Effector CD4-positive, alpha-beta T cell (primary cell): ENCODE measurements around the gene BBS2.

Experiments
- DNase-seq: peaks from one replicate; pipeline ENCODE4 v3.0.0-alpha.2; 2020
- total RNA-seq: gene quantifications from one replicate; lab custom pipeline; 2026; lab: John Stamatoyannopoulos, UW

Gene BBS2, protein sequence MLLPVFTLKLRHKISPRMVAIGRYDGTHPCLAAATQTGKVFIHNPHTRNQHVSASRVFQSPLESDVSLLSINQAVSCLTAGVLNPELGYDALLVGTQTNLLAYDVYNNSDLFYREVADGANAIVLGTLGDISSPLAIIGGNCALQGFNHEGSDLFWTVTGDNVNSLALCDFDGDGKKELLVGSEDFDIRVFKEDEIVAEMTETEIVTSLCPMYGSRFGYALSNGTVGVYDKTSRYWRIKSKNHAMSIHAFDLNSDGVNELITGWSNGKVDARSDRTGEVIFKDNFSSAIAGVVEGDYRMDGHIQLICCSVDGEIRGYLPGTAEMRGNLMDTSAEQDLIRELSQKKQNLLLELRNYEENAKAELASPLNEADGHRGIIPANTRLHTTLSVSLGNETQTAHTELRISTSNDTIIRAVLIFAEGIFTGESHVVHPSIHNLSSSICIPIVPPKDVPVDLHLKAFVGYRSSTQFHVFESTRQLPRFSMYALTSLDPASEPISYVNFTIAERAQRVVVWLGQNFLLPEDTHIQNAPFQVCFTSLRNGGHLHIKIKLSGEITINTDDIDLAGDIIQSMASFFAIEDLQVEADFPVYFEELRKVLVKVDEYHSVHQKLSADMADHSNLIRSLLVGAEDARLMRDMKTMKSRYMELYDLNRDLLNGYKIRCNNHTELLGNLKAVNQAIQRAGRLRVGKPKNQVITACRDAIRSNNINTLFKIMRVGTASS
- total RNA-seq: 72.6 reads per million, percentile 76 among the genes with 10 or more reads in this experiment

DNA sequence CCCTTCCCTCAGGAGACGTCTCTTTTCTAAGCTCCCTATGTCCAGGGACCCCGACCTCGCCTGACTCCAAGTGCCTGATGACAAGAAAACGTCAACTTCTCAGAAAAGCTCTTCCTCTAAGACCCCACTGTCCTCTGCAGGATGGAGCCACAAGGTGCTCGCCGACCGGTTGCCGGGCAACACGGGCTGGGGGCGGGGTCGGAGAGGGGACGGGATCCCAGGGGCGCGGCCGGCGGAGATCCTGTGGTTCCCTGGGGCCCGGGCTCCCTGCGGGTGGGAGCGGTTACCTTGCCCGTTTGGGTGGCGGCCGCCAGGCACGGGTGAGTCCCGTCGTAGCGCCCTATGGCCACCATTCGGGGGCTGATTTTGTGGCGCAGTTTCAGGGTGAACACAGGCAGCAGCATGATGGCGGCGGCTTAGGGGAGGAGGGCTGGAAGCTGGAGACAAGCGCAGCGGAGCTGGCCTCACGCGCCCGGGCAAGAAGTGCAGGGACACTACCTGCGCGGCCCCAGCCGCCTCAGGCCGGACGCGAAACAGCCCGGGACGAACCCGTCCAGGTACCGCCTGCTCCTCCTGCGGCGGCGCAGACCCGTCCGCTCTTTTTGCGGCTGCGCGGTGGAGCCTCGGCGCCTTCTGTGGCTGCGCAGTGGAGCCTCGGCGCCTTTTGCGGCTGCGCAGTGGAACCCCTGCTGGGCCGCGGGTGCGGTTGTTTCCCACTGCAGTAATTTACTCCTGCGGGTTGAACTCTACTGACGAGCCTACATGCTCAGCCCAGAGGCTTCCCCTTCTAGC lies at the start of gene BBS2:
Gene BBS2, minus strand, starts transcription at position 566 of the 792 bp plus-strand sequence. Its CDS starts 162 bp downstream, at position 404.
- DNase-seq: peak; percentile 84

DNA sequence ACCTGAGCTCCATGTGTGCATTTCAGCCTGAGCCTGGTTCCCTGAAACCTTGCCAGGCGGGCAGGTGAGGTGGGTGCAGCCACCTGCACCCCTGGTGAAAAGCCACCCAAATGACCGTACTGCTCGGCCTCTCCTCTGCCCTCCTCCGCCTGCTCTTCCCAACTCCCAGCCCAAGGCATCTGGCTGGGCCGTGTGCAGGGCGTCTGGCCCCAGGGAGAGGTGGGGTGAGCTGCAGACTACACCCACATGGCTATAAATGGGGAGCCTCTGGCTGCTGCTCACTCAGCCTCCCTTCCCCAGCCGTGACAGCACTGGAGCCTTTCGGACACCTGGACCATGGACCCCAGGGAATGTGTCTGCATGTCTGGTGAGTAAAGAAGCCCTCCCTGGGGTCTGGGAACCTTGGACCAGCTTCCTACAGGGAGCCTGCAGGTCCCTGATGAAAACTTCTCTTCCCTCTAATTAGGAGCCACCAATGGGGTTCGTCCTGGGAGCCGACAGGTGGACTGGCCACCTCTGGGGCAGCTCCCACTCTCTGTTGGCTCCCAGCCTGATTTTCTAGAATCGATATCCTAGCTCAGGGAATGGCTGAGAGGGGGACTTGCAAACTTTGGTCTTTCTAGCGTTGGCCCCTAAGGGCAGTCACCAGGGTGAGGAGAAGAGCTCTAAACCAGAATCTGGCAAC lies 45.1 kb upstream of the BBS2 start, which contains the start of gene MT4:
Gene MT4, plus strand, starts transcription at position 281 of the 685 bp plus-strand sequence. Its CDS starts 56 bp downstream, at position 337.
- DNase-seq: no peak

DNA sequence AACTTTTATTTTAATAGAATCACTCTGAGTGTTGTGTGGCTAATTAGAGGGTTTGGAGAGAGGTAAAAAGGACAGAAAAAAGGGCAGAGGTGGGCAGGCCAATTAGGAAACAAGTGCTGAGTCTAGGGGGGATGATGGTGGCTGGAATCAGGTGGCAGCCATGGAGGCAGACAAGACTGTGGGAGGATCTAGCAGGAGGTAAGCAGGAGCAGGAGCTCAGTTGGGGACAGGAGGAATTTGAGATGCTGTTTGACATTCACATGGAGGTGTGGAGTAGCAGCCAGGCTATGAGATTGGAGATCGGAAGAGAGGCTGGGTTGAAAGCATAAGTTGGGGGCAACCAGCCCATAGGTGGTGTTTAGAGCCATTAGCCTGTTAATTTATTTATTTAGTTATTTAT lies 41.3 kb upstream of the BBS2 start:
- no peak for DNase-seq

DNA sequence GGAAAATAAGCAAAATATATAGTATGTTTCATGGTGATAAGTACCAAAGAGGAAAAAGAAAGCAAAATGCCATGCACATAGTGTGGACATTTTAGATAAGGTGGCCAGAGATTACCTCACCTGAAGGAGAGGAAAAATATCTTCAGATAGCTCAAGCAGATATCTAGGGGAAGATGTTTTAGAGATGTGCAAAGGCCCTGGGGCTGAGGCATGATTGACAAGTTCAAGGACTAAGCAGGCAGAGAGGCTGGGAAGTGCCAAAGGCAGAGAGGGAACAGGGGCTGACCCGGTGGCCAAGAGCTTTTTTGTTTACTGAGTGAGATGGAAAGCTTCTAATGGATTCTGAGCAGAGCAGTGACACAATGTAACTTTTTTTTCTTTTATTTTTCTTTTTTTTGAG lies 40.6 kb upstream of the BBS2 start:
- no peak for DNase-seq

DNA sequence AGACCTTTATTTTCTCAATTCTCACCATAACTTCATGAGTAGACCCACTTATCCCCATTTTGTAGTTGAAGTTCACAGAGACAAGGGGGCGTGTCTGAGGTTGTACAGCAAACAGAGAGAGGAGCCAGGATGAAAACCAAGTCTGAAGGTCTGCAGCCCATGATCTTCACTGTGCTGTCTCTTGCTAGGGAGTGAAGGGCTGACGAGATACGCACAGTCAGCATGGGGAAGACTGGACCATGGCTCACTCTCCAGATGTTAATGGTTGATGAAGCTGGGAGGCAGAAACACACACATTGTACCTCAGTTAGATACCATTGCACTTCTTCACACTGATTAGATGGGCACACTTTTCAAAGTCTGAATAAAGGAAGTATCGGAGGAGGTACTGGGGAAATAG lies 39.3 kb upstream of the BBS2 start:
- no peak for DNase-seq

DNA sequence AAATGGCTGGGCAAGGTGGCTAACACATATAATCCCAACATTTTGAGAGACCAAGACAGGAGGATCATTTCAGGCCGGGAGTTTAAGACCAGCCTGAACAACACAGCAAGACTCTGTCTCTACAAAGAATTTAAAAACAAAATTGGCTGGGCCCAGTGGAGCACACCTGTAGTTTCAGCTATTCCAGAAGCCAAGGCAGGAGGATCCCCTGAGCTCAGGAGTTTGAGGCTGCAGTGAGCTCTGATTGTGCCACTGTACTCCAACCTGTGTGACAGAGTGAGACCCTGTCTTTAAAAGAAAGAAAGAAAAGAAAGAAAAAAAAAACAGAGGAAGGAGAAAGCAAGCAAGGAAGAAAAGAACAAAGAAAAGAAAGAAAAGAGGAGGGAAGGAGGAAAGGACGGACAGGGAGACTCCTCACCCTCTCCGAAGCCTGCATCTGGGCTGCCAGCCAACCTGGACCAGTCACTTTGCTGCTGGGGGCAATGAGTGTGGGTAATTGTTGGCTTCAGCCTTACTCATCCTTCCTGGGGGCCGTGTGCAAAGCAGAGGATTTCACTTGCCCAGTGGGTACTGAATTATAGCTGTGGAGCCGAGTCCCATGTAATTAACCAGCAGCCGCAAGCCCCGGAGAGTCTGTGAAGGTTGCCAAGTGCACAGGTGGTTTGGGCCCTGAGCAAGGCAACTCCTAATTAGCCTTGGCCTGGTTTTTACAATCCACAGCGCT lies 38.4 kb upstream of the BBS2 start:
- DNase-seq: no peak

DNA sequence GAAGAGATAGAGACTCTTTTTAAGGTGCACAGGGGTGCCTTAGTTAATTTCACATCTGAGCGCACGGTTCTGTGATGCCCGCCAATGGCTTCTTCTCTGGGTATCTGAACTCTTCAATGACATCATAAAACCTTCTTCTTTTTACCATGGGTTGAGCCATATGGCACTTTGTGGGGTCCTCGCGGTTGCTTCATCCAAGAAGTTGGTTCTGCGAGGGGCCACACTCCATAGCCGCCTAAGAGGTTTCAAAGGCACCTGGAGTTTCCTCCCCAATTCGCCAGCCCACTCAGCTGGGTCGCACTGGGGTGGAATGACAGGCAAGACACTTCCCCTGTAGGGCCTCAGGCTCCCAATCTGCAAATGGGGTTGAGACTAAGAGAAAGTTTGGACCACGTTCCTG lies 34.6 kb upstream of the BBS2 start:
- no peak for DNase-seq

DNA sequence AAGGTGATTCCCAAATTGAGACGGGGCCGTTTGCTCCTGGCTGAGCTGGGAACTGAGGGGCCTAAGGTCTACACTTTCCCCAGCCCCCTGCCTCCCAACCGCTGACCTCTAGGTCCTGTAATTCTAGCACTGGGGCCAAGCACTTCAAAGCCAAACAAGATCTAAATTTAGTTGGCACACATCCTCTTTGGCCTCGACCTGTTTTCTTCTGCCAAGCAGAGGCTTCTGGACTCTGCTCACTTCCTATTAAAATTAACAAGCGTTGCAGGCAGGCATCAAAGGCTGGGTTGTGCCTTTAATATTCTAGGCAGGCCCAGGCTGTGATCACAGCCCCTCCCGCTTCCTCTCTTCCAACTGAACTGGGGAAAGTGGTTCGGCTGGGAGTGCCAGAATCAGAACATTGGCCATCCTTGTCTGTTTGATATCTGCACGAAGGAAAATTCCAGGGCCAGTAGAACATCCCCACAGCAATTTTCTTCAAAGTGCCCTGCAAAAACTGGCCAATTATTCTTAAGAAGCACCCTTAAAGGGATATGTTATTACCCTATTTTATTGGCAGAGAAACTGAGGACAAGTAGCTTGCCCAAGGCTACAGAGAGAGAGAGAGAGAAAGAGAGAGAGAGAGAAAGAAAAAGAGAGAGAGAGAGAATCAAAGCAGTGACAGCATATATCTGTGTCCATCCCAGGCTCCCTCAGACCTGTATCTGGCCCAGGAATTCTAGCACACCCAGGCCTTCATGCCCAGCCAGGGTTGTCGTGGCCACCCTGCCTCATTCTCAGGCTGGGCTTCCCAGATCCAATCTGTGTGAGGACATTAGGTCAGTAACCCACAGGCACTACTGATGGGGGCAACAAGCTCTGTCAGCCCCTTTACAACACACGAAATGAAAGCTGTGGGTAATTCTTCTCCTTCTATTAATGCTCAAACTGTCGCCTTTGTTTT lies 32.2 kb upstream of the BBS2 start:
- DNase-seq: no peak

DNA sequence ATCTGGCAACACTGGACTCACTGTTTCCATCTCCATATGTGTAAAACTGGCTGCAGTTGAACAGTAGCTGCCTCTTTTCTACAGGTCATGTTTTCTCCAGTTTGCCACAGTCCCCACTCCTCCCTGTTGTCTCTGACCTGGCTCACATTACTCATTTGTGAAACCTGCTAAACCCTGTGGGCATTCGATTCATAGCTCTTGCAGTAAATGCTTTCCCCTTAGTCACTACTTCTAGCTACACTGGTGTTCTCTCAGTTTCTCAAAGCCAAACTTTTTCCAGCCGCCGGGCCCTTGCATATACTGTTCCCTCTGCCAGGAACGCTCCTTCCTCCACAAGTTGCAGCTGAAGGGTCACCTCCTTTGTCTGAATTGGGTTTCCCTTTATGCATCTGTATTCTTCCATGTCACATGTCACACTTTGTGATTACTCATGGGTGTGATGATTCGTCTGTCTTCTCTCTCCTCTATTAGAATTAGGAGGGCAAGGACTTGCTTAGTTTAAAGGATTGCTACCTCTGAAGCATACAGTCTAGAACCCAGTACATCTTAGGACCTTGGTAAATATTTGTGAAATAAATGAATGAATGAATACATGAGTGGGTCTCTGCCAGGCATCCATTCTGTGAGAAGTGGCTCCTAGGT lies 30.0 kb upstream of the BBS2 start:
- DNase-seq: no peak

DNA sequence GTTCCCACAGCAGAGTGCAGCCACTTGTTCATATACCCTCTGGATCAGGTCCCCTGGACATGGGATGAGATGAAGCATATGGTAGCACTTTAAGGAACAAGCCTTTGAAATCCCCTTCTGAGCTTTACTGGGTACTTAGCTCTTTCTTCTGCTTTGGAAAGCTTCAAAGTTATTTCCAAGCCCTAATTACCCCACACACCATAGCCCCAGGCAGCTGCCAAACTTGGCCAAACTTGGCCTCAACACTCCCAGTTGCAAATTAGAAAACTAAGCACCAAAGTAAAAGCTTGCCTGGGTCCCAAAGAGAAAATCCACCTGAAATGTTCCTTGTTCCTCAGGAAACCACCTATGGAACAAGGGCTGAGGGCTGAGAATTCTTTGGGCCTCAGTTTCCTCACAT lies 29.3 kb upstream of the BBS2 start:
- no peak for DNase-seq

DNA sequence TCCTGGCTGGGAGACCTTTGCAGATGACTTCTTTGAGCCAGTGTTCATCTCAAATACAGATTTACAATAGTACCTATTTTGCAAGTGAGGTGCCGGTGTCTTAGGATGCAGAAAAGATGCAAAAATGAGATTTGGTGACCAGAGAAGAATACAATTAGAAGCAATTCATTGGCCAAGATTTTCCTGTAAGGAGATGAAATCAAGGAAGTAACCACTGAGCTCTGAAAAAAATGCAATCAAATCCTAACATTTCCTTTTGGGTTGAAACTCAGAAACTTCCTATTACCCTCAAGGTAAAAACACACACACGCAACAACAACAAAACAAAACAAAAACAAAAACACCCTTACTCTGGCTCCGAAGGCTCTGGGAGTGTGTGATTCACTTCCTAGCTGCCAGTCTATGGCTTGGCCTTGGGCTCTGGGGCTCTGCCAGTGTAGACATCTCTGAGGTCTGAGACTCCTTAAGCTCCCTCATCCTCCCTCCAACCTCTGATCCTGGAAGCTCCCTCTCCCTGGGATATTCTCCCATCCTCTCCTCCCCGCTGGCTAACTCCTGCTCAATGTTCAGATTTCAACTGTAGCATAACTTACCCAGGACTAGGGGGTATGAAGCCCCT lies 28.2 kb upstream of the BBS2 start:
- DNase-seq: no peak

DNA sequence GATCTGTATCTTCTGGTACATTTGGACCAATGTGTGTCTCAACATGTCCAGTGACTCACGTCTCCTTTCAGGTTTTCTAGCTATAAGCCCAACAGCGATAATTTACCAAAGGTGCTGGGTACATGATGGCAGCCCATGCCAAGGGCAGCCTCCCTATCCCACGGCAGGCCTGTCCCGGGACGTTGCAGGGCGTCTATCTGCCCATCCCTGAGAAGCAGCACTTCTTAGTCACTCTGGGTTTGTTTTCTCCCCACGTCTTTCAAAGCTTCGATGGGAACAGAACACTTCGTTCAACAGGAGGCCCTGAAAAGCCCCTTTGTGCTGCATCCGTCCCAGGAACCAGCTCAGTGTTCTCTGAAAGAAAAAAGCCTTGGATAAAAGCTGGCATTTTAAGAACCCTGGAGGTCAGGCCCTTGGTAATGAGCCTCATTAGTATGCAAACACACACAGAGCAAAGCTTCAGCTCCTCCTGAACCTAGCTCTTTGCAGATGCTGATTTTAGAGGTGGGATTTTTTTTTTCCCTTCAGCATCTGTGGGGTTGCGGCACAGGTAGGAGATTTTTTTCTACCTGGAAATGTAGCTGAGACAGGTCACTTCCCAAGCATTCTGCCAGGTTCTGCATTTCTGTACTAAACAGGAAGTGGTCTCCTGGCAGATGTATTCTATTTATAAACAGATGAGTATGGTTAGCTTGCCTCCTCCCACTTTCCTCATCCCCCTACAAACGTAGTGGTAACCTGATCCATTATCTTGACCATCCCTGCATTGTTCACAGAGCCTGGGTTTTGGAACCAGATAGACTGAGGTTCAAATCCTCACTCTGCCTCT lies 27.5 kb upstream of the BBS2 start:
- no peak for DNase-seq

DNA sequence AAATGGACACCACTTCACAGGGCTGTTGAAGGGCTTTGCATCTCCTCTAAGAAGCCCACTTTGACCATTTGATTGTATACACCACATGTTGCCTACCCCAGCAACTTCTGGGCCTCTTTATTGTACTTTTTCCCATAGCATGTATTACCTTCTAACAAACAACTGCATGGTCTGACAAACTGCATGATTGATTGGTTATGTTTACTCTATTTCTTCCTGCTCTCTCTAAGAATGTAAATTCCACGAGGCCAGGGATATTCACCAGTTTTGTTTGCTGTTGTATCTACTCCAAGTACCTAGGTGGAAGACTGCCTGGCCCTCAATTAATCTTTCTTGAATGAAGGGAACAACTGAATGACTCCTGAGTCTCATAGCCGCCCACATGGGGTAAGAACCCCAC lies 22.2 kb upstream of the BBS2 start:
- no peak for DNase-seq

DNA sequence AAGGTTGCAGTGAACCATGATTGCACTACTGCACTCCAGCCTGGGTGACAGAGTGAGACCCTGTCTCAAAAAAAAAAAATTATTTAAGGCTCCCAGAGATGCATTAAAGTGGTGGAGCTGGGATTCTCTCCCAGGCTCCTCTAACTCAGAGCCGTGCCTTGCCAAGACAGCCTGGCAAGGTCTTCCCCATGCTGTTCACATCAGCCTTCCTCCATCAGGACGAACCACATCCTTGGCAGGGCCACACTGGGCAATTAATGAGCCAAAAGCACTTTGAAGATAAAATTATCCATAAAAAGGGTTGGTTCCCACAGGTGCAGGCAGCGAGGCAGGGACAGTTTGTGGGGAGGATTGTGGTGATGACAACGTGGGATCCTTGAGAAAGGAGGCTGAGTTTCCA lies 19.8 kb upstream of the BBS2 start:
- DNase-seq: no peak

DNA sequence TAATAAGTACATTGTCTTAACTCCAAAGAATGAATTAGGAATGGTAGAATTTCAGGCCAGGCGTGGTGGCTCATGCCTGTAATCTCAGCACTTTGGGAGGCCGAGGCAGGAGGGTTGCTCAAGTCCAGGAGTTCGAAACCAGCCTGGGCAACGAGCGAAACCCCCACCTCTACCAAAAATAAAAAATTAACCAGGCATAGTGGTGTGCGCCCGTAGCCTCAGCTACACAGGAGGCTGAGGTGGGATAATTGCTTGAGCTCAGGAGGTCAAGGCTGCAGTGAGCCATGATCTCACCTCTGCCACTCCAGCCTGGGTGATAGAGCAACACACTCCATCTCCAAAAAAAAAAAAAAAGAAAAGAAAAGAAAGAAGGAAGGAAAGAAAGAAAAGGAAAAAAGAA lies 18.5 kb upstream of the BBS2 start:
- no peak for DNase-seq

DNA sequence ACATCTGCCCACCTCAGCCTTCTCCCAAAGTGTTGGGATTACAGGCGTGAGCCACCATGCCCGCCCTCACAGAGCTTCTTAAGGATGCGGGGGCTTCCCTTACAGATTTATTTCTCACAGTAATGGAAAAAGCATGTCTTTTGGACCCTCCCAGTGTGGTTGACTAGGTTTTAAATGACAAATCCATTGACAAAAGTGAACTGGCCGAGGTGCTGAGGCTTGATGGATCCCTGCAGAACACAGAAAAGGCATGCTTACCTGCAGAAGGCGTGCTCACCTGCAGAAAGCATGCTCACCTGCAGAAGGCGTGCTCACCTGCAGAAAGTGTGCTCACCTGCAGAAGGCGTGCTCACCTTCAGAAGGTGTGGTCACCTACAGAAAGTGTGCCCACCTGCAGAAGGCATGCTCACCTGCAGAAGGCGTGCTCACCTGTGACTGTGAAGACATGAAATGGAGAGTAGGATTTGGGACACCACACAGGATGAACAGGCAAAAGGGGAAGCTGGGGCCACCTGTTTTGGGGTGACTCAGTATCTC lies 15.1 kb upstream of the BBS2 start:
- no peak for DNase-seq

DNA sequence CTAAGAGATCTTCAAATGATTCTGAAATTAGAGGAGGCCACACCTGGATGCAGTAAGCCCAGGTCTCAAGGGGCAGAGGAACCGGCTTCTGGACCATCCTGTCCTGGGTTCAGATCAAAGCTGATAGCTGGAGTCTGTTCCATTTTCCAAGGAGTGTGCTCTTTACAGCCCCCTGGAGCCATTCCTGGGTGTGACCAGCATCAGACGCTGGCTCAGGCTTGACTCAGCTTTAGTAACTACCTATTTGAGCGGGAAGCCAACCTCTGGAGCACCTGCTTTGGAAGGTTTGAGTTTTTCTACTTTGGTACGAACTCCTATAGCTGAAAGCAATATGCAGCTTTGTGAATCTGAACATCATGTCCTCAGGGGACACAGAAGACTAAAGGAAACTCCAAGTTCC lies 12.9 kb upstream of the BBS2 start:
- DNase-seq: no peak

DNA sequence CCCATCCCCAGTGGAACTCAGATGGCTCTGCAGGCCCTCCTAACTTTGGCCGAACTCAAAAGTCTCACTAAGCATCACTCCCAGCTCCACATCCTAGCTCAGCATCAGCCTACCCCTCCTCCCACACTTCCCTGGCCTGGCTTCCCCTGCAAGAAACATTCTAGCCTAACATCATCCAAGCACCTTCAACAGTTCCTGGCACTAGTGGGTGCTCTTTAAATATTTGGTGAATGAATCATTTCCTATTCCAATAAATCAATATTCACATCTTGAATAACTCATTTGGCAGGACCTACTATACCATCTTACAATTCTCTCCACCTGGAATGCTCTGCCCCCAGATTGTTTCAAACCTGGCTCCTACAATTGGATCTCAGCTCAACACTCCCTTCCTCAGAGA lies 11.0 kb upstream of the BBS2 start:
- no peak for DNase-seq

DNA sequence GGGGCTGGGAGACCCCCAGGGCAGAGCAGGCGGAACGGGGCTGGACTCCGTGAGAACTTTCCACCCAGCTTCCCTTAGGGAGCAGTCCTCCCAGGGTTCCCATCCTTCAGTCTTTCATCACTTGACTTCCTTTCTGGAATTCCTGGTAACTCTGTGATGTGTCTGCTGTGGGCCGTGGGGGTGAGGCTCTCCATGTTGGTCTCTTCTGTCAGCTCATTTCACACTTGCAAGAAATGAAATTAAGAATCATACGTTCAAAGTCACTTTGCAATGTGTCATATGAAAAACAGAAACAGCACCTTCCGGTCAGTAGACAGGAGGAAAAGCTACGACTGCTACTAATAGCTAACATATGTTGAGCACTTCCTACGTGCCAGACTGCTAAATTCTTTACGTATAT lies 5.4 kb upstream of the BBS2 start:
- DNase-seq: no peak
